CD14-positive monocyte (primary cell): ENCODE results near the gene SHCBP1. TPM values are rescaled to one million over a fixed set of nuclear protein-coding genes. Genes with fewer than 3 reads are reported as not detected.

Experiments used
- DNase-seq, 3 donors: peaks; one replicate each; pipeline ENCODE4 v3.0.0-alpha.2; 2011 to 2022
- H2AFZ ChIP-seq: 2 replicates; pipeline ENCODE4 v1.6.0; 2012; ENCODE audit warnings: mild to moderate bottlenecking, low read depth, low read length, inconsistent platforms; ENCODE audit not compliant: insufficient read depth, poor library complexity, severe bottlenecking
- H3K27ac ChIP-seq, 2 donors: 1 replicate in 1 of 2; 2 replicates in 1 of 2; pipeline ENCODE4 v1.5.1; 2012 to 2013; ENCODE audit warnings: low read length in 2 of 2, control low read depth in 1 of 2, inconsistent platforms in 1 of 2, low read depth in 1 of 2, mild to moderate bottlenecking in 1 of 2
- H3K27me3 ChIP-seq, 2 donors: one replicate each; pipeline versions ENCODE4 v1.6.0 to v1.6.1; 2011 to 2013; ENCODE audit warnings: low read length in 2 of 2; ENCODE audit not compliant: control insufficient read depth in 2 of 2, insufficient read depth in 2 of 2
- H3K36me3 ChIP-seq, 2 donors: replicated peaks in 1 of 2; 1 replicate in 1 of 2; 2 replicates in 1 of 2; pipeline versions ENCODE4 v1.5.1 to v1.6.1; 2012 to 2013; ENCODE audit warnings: low read length in 2 of 2, control low read depth in 1 of 2, inconsistent platforms in 1 of 2, mild to moderate bottlenecking in 1 of 2; ENCODE audit not compliant: insufficient read depth in 2 of 2, control insufficient read depth in 1 of 2
- H3K4me1 ChIP-seq, 2 donors: 1 replicate in 1 of 2; 2 replicates in 1 of 2; pipeline versions ENCODE4 v1.5.1 to v1.6.1; 2012 to 2013; ENCODE audit warnings: low read length in 2 of 2, control low read depth in 1 of 2, inconsistent platforms in 1 of 2, mild to moderate bottlenecking in 1 of 2, moderate library complexity in 1 of 2; ENCODE audit not compliant: insufficient read depth in 2 of 2, control insufficient read depth in 1 of 2
- H3K4me2 ChIP-seq: replicated peaks from 2 replicates; pipeline ENCODE3; 2012; ENCODE audit warnings: low read length, moderate library complexity, mild to moderate bottlenecking; ENCODE audit not compliant: poor library complexity, severe bottlenecking; ENCODE audit errors: extremely low read depth
- H3K4me3 ChIP-seq, 3 experiments: fragments of 200-600 bp in 1 of 3; sonication (generic) in 1 of 3; replicated peaks in 1 of 3; 1 replicate in 2 of 3; 2 replicates in 1 of 3; pipeline ENCODE4 v1.5.1; 2011 to 2013; ENCODE audit warnings: low read length in 3 of 3, mild to moderate bottlenecking in 3 of 3, control low read depth in 2 of 3, low read depth in 2 of 3, inconsistent platforms in 1 of 3, moderate library complexity in 1 of 3
- H3K79me2 ChIP-seq: 2 replicates; pipeline ENCODE4 v1.6.0; 2012; ENCODE audit warnings: mild to moderate bottlenecking, control low read depth, inconsistent platforms, low read length, moderate library complexity; ENCODE audit not compliant: insufficient read depth
- H3K9ac ChIP-seq: 2 replicates; pipeline ENCODE4 v1.6.0; 2017; ENCODE audit warnings: low read length, mild to moderate bottlenecking; ENCODE audit not compliant: insufficient read depth, poor library complexity, severe bottlenecking
- H3K9me3 ChIP-seq, 2 donors: replicated peaks in 1 of 2; 1 replicate in 1 of 2; 2 replicates in 1 of 2; pipeline versions ENCODE4 v1.5.1 to v1.6.1; 2012 to 2013; ENCODE audit warnings: low read length in 2 of 2, control low read depth in 1 of 2; ENCODE audit not compliant: control insufficient read depth in 1 of 2, insufficient read depth in 1 of 2
- H4K20me1 ChIP-seq: 2 replicates; pipeline ENCODE4 v1.6.0; 2012; ENCODE audit warnings: mild to moderate bottlenecking, low read length, control low read depth, moderate library complexity; ENCODE audit not compliant: insufficient read depth
- H3K27ac Mint-ChIP-seq, 7 donors: one replicate each; pipeline ENCODE4 v1.8.0; 2020; ENCODE audit warnings: mild to moderate bottlenecking in 7 of 7, mixed read lengths in 7 of 7, moderate library complexity in 6 of 7, inconsistent platforms in 2 of 7
- H3K27me3 Mint-ChIP-seq, 3 donors: one replicate each; pipeline ENCODE4 v1.8.0; 2021 to 2022; ENCODE audit warnings: low read depth in 3 of 3, mild to moderate bottlenecking in 3 of 3, mixed read lengths in 3 of 3, moderate library complexity in 3 of 3, inconsistent platforms in 1 of 3
- H3K36me3 Mint-ChIP-seq, 2 donors: one replicate each; pipeline ENCODE4 v1.8.0; 2020; ENCODE audit warnings: mixed read lengths in 2 of 2, inconsistent platforms in 1 of 2, mild to moderate bottlenecking in 1 of 2
- H3K4me1 Mint-ChIP-seq: one replicate; pipeline ENCODE4 v1.8.0; 2020; ENCODE audit warnings: mild to moderate bottlenecking, mixed read lengths
- H3K4me3 Mint-ChIP-seq, 2 donors: one replicate each; pipeline ENCODE4 v1.8.0; 2020; ENCODE audit warnings: mild to moderate bottlenecking in 2 of 2, mixed read lengths in 2 of 2, moderate library complexity in 1 of 2
- H3K9me3 Mint-ChIP-seq, 7 donors: one replicate each; pipeline ENCODE4 v1.8.0; 2020 to 2022; ENCODE audit warnings: mixed read lengths in 7 of 7, mild to moderate bottlenecking in 6 of 7, moderate library complexity in 6 of 7, inconsistent platforms in 2 of 7
- WGBS: methylation state at CpG from one replicate; pipeline ENCODE4 v1.1.5; 2013; ENCODE audit warnings: missing lambda C conversion rate; ENCODE audit not compliant: insufficient coverage; 5-methylcytosine and 5-hydroxymethylcytosine counted together
- intact Hi-C, 2 donors: fragments of 100-400 bp; cut with micrococcal nuclease; formaldehyde crosslinking; loops; one replicate each; pipeline versions ENCODE4 v1.15.0 to v1.15.1; 2023
- polyA plus RNA-seq, 3 donors: library from polyadenylated mRNA; depleted of rRNA in 1 of 3; unstranded in 2 of 3; stranded (reverse) in 1 of 3; fragments of 300-500 nt in 2 of 3; fragments of >200 nt in 1 of 3; fragmentation: Illumina TruSeq in 2 of 3; gene quantifications; 1 replicate in 2 of 3; 2 replicates in 1 of 3; pipeline ENCODE4 v1.2.3, GENCODE V29; 2012 to 2021
- TF ChIP-seq, protein P1 (sequence below): fragments of 200-600 bp; IDR thresholded peaks from one replicate; pipeline ENCODE4 v1.8.0; 2022; ENCODE audit warnings: antibody characterized with exemption, mild to moderate bottlenecking

SHCBP1 gene
- polyA plus RNA-seq, 3 donors, result 0.45 to 2.3 (median 0.93) TPM

DNA sequence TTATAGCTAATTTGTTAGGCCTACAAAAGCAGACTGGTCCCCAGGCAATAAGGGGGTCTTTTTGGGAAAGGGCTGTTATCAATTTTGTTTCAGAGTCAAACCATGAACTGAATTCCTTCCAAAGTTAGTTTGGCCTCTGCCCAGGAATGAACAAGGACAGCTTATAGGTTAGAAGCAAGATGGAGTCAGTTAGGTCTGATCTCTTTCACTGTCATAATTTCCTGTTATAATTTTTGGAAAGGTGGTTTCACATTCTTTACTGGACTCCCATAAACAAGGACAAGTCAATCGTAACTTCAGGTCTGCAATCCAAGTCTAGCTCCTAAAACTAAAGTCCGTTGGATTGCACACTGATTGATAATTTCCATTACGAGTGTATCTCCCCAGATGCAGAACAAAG lies 30.1 kb upstream of the SHCBP1 start:
- Mint-ChIP-seq H3K27ac (no peak overlapping the region), H3K9me3 (peaks cover 0 to 2% (median 2%) of the 10 kb centered on the region in 7 donors), H3K4me3 (no peak overlapping the region), H3K36me3 (peaks cover 29 to 41% of the 10 kb centered on the region in 2 donors), H3K27me3 (peaks cover 0 to 2% (median 0%) of the 10 kb centered on the region in 3 donors), H3K4me1 (peaks cover 4% of the 10 kb centered on the region)
- Histone ChIP-seq H3K9me3 (no peaks in the 10 kb centered on the region), H4K20me1 (no peaks in the 10 kb centered on the region), H3K27me3 (no peaks in the 10 kb centered on the region), H3K4me3 (no peak overlapping the region), H3K79me2 (no peaks in the 10 kb centered on the region), H3K4me1 (peaks cover 4 to 5% of the 10 kb centered on the region in 2 donors), H3K36me3 (peaks cover 0 to 22% of the 10 kb centered on the region in 2 donors), H3K27ac (no peak overlapping the region), H3K4me2 (no peak overlapping the region), H2AFZ (no peak overlapping the region), H3K9ac (no peak overlapping the region)
- TF ChIP-seq, protein P1, sequence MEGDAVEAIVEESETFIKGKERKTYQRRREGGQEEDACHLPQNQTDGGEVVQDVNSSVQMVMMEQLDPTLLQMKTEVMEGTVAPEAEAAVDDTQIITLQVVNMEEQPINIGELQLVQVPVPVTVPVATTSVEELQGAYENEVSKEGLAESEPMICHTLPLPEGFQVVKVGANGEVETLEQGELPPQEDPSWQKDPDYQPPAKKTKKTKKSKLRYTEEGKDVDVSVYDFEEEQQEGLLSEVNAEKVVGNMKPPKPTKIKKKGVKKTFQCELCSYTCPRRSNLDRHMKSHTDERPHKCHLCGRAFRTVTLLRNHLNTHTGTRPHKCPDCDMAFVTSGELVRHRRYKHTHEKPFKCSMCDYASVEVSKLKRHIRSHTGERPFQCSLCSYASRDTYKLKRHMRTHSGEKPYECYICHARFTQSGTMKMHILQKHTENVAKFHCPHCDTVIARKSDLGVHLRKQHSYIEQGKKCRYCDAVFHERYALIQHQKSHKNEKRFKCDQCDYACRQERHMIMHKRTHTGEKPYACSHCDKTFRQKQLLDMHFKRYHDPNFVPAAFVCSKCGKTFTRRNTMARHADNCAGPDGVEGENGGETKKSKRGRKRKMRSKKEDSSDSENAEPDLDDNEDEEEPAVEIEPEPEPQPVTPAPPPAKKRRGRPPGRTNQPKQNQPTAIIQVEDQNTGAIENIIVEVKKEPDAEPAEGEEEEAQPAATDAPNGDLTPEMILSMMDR, result no peak
- DNase-seq, result no peak
- intact Hi-C loops, result no loop called here
- 93% methylated on average over 2 of the region's 3 CpGs for WGBS

DNA sequence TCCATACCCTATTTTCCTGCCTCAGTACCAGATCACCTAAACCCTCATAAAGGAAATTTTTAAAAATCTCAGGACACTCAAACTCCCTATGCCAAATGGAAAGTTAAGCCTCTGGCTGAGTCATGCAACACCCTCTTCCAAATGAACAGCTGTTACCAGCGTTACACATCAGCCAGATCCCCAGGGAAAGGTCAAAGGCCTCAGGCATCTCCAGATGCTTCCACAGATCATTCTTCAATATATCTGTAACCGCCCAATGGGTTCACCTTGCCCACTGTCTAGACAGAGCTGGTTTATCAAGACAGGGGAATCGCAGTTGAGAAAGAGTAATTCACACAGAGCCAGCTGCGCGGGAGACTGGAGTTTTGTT lies 29.1 kb upstream of the SHCBP1 start:
- peaks cover 21 to 30% of the 10 kb centered on the region in 2 donors for H3K36me3 Mint-ChIP-seq
- H3K4me1 Mint-ChIP-seq, result no peaks in the 10 kb centered on the region

More for the DNA sequence above, 29.1 kb upstream of the SHCBP1 start:
- WGBS, result 100% methylated on average over 3 of the region's 5 CpGs
- Histone ChIP-seq H3K27me3 (no peaks in the 10 kb centered on the region), H2AFZ (no peak overlapping the region), H3K36me3 (peaks cover 0 to 22% of the 10 kb centered on the region in 2 donors), H3K4me2 (no peak overlapping the region), H3K79me2 (no peaks in the 10 kb centered on the region), H3K27ac (no peak overlapping the region), H4K20me1 (no peaks in the 10 kb centered on the region), H3K9ac (no peak overlapping the region), H3K9me3 (no peaks in the 10 kb centered on the region), H3K4me3 (no peak overlapping the region), H3K4me1 (no peaks in the 10 kb centered on the region)
- peak overlapping the region in 1 of 7 donors; percentile 34 for H3K27ac Mint-ChIP-seq
- DNase-seq, result no peak
- no peak overlapping the region for H3K4me3 Mint-ChIP-seq
- intact Hi-C loops, result no loop called here
- TF ChIP-seq, protein P1, result no peak
- peaks cover 1 to 11% (median 6%) of the 10 kb centered on the region in 7 donors for H3K9me3 Mint-ChIP-seq
- peaks cover 0 to 2% (median 0%) of the 10 kb centered on the region in 3 donors for H3K27me3 Mint-ChIP-seq
